Measurements from ENCODE around the gene ELMO1.
A peak's percentile ranks its signal among the peaks of the same experiment; 100 is the strongest.

Gene ELMO1

GRCh38 chr7:37344886-37345579 lies 103.6 kb downstream of the ELMO1 start:
- DNase-seq (ENCODE audit: low spot score), result no peak

GRCh38 chr7:37342688-37343471 lies 105.8 kb downstream of the ELMO1 start:
- DNase-seq (ENCODE audit: low spot score), result no peak

- DNase-seq (ENCODE audit: low spot score), result no peak
Measured at GRCh38 chr7:37342176-37342687, 106.4 kb downstream of the ELMO1 start.

GRCh38 chr7:37341033-37341630 lies 107.5 kb downstream of the ELMO1 start:
- no peak for DNase-seq (ENCODE audit: low spot score)

GRCh38 chr7:37338966-37339365 lies 109.7 kb downstream of the ELMO1 start:
- no peak for DNase-seq (ENCODE audit: low spot score)

GRCh38 chr7:37337522-37337921 lies 111.1 kb downstream of the ELMO1 start:
- DNase-seq (ENCODE audit: low spot score), result no peak

- DNase-seq (ENCODE audit: low spot score), result no peak
Measured at GRCh38 chr7:37336259-37336658, 112.4 kb downstream of the ELMO1 start.

GRCh38 chr7:37333075-37333474 lies 115.6 kb downstream of the ELMO1 start:
- DNase-seq (ENCODE audit: low spot score), result no peak

GRCh38 chr7:37332243-37333016 lies 116.2 kb downstream of the ELMO1 start:
- DNase-seq (ENCODE audit: low spot score), result no peak

GRCh38 chr7:37330775-37331174 lies 117.9 kb downstream of the ELMO1 start:
- no peak for DNase-seq (ENCODE audit: low spot score)

- DNase-seq (ENCODE audit: low spot score), result no peak
Measured at GRCh38 chr7:37329940-37330339, 118.7 kb downstream of the ELMO1 start.

GRCh38 chr7:37327288-37327687 lies 121.4 kb downstream of the ELMO1 start:
- no peak for DNase-seq (ENCODE audit: low spot score)

GRCh38 chr7:37323966-37324365 lies 124.7 kb downstream of the ELMO1 start:
- DNase-seq (ENCODE audit: low spot score), result no peak

- DNase-seq (ENCODE audit: low spot score), result no peak
Measured at GRCh38 chr7:37322831-37323230, 125.8 kb downstream of the ELMO1 start.

GRCh38 chr7:37320848-37321468 lies 127.7 kb downstream of the ELMO1 start:
- no peak for DNase-seq (ENCODE audit: low spot score)

- DNase-seq (ENCODE audit: low spot score), result no peak
Measured at GRCh38 chr7:37320140-37320847, 128.4 kb downstream of the ELMO1 start.

GRCh38 chr7:37318541-37318940 lies 130.1 kb downstream of the ELMO1 start:
- no peak for DNase-seq (ENCODE audit: low spot score)

- no peak for DNase-seq (ENCODE audit: low spot score)
Measured at GRCh38 chr7:37315772-37316715, 132.6 kb downstream of the ELMO1 start.

GRCh38 chr7:37312608-37313007 lies 136.1 kb downstream of the ELMO1 start:
- DNase-seq (ENCODE audit: low spot score), result no peak

GRCh38 chr7:37311355-37311754 lies 137.3 kb downstream of the ELMO1 start:
- peak; percentile 36 for DNase-seq (ENCODE audit: low spot score)

All from RKO (cell line).